ENCODE data around the gene PLA2G4A.

- no peak for TF ChIP-seq CTCF (conservative IDR thresholded peaks at IDR 0.05 in 1 of 2, IDR thresholded peaks at IDR 0.05 in 1 of 2; ENCODE audit: low read depth in 1 of 2, low read length in 2 of 2)
- TF ChIP-seq EZH2 (IDR thresholded peaks at IDR 0.05; ENCODE audit: low read length, missing control alignments) = no peak
These were observed 20.5 kb downstream of the PLA2G4A start for GRCh38 chr1:186849271-186849671.

Measured in fibroblast of lung (primary cell).